Progenitor cell of endocrine pancreas (in vitro differentiated cells): ENCODE measurements around the gene GPS1. TPM values are rescaled to one million over a fixed set of nuclear protein-coding genes. Genes with fewer than 3 reads are reported as not detected.

Experiments used
- DNase-seq: peaks from one replicate; pipeline ENCODE4 v3.0.0; 2021; ENCODE audit warnings: low spot score; ENCODE audit not compliant: unreplicated experiment
- H3K27ac Mint-ChIP-seq: 2 replicates; pipeline ENCODE4 v1.8.0; 2021; ENCODE audit warnings: mild to moderate bottlenecking, moderate library complexity, mixed read lengths
- H3K27me3 Mint-ChIP-seq: 2 replicates; pipeline ENCODE4 v1.8.0; 2021; ENCODE audit warnings: mixed read lengths
- H3K36me3 Mint-ChIP-seq: 2 replicates; pipeline ENCODE4 v1.8.0; 2022; ENCODE audit warnings: mixed read lengths; ENCODE audit not compliant: insufficient read depth
- H3K4me1 Mint-ChIP-seq: 2 replicates; pipeline ENCODE4 v1.8.0; 2021; ENCODE audit warnings: low read depth, mixed read lengths
- H3K4me3 Mint-ChIP-seq: 2 replicates; pipeline ENCODE4 v1.8.0; 2021; ENCODE audit warnings: low read depth, mild to moderate bottlenecking, moderate library complexity, mixed read lengths
- H3K9me3 Mint-ChIP-seq: 2 replicates; pipeline ENCODE4 v1.8.0; 2021; ENCODE audit warnings: low read depth, mixed read lengths
- total RNA-seq: library from RNA; stranded (reverse); gene quantifications from 2 replicates; pipeline ENCODE4 v1.2.1, GENCODE V29; 2021
- TF ChIP-seq, protein P1 (sequence below): fragments of 200-600 bp; sonication (generic); IDR thresholded peaks from one replicate; pipeline ENCODE4 v1.5.0; 2021; ENCODE audit warnings: antibody characterized with exemption, mild to moderate bottlenecking; ENCODE audit not compliant: unreplicated experiment

GPS1 gene
- total RNA-seq, 1 donor from 2014 or later: 137 TPM

DNA sequence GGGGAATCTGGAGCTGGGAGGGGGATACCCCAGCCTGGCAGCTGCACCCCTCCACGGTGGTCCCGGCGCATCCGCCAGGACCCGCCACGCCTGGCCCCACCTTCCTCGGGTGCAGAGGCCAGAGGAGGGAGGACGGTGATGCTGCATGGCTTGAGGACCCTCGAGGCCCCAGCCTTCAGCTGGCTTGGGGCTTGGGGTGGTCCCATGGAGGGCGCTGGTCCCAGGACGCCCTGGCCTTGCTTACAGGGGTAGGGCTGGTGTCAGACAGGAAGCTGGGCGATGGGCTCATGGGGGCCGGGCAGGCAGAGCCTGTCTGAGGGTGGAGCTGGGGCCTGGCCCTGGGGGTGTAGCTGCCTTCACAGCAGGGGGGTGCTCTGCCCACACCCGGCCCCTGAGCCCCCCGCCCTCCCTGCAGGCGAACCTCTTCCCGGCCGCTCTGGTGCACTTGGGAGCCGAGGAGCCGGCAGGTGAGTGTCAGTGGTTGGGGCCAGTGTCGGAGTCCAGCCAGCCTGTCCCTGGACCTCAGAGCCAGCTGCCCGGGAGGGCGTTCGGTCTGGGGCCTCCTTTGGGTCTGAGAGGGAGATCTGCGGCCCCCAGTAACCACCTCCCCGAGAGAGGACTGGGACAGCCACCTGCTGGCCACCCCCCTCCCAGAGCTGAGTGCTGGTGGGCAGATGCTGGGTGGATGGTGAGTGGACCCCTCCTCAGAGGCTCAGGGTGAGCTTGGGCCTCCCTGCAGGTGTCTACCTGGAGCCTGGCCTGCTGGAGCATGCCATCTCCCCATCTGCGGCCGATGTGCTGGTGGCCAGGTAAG lies 35.4 kb upstream of the GPS1 start:
- no peak for DNase-seq
- no peak overlapping the region for H3K4me3 Mint-ChIP-seq
- no peaks in the 10 kb centered on the region for H3K27me3 Mint-ChIP-seq
- H3K9me3 Mint-ChIP-seq: no peaks in the 10 kb centered on the region
- TF ChIP-seq, protein P1, sequence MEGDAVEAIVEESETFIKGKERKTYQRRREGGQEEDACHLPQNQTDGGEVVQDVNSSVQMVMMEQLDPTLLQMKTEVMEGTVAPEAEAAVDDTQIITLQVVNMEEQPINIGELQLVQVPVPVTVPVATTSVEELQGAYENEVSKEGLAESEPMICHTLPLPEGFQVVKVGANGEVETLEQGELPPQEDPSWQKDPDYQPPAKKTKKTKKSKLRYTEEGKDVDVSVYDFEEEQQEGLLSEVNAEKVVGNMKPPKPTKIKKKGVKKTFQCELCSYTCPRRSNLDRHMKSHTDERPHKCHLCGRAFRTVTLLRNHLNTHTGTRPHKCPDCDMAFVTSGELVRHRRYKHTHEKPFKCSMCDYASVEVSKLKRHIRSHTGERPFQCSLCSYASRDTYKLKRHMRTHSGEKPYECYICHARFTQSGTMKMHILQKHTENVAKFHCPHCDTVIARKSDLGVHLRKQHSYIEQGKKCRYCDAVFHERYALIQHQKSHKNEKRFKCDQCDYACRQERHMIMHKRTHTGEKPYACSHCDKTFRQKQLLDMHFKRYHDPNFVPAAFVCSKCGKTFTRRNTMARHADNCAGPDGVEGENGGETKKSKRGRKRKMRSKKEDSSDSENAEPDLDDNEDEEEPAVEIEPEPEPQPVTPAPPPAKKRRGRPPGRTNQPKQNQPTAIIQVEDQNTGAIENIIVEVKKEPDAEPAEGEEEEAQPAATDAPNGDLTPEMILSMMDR: no peak
- no peak overlapping the region for H3K27ac Mint-ChIP-seq
- peaks cover 2% of the 10 kb centered on the region for H3K36me3 Mint-ChIP-seq
- H3K4me1 Mint-ChIP-seq: no peaks in the 10 kb centered on the region

DNA sequence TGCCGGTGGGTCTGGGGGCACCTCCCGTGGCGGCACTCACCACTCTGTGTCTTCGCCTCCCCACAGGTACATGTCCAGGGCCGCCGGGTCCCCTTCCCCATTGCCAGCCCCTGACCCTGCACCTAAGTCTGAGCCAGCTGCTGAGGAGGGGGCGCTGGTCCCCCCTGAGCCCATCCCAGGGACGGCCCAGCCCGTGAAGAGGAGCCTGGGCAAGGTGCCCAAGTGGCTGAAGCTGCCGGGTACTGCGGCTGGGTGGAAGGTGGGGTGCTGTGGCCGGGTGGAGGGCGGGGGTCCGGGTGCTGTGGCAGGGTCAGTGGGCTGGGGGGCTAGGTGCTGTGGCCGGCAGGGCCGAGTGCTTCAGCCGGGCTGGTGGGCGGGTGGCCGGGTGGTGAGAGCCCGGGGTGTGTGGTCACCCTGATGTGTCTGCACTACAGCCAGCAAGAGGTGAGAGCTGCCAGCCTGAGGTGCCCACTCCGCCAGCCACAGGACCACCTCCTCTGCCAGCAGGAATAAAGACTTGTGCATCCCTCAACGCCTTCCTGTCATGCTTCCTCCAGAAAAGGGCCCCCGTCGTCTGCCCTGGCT lies 34.7 kb upstream of the GPS1 start:
- TF ChIP-seq, protein P1: no peak
- H3K9me3 Mint-ChIP-seq: no peaks in the 10 kb centered on the region

DNA sequence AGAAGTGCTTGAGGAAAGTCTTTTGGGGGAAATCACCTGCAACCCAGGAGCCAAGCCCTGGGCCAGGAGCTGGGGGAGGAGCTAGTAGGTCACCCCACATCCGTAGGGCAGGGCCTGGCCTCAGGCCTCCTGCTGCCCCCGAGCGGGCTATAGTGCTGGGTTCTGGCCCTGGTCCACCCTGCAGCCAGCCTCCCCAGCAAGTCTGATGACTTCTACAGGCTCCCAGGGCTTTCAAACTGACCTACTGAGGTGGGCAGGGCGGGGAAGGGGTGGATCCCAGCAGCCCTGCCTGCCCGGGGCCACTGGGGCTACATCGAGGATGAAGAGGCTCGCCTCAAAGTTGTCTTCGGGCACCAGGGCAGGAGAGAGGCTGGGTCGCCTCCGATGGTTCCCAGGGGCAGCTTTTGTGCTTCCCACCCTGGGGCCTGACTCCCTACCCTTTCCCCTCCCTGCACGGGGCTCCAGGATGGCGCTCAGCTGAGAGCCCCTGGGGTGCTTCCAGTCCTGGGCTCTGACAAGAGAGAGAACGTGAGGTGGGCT lies 34.0 kb upstream of the GPS1 start:
- H3K36me3 Mint-ChIP-seq: peaks cover 2% of the 10 kb centered on the region
- TF ChIP-seq, protein P1: no peak
- no peak overlapping the region for H3K27ac Mint-ChIP-seq
- no peaks in the 10 kb centered on the region for H3K27me3 Mint-ChIP-seq
- peaks cover 5% of the 10 kb centered on the region for H3K4me1 Mint-ChIP-seq
- no peak overlapping the region for H3K4me3 Mint-ChIP-seq
- DNase-seq: no peak
- no peaks in the 10 kb centered on the region for H3K9me3 Mint-ChIP-seq

More for the DNA sequence above, 34.7 kb upstream of the GPS1 start:
- H3K27me3 Mint-ChIP-seq: no peaks in the 10 kb centered on the region
- no peak overlapping the region for H3K4me3 Mint-ChIP-seq
- H3K27ac Mint-ChIP-seq: no peak overlapping the region
- H3K4me1 Mint-ChIP-seq: peaks cover 5% of the 10 kb centered on the region
- H3K36me3 Mint-ChIP-seq: peaks cover 2% of the 10 kb centered on the region
- DNase-seq: no peak

DNA sequence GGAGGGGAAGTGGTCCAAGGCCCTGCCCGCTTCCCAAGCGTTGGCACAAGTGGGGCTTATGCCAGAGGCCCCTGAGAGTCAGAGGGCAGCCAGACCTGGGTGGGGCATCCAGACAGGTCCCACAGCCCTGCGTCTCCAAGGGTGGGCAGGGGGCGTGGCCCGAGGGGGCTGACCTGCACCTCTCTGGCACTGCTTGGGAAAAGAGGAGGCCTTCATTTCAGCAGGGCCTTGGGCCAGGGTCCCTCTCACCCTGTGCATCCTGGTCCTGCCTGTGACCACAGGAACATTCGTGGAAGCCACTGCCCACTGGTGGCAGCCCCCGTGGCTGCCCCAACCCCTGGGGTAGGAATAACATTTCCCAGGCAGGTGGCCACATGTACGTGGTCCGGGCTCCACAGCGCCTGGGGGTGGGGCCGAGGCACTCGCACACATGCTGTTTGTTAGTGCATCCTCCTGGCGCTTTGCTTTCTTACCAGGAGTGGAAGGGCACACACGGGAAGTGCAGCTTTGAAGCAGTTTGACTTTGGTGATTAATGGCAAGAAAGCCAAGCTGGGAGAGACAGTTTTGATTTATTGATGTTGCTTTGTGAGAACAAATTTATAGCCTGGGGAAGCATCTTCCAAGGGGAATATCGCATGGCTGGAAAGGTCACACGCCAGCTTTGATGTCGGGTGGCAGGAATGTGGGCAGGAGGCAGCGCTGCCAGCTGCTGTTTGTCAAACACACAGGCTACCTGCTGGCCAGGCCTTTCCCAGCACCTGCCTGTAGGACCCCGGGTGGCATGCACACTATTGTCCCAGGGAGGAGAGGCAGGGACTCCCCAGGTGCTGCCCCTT lies 33.3 kb upstream of the GPS1 start:
- Mint-ChIP-seq H3K4me3 (no peak overlapping the region), H3K27ac (peak overlapping the region; percentile 71)

More for the DNA sequence above, 33.3 kb upstream of the GPS1 start:
- no peaks in the 10 kb centered on the region for H3K9me3 Mint-ChIP-seq
- H3K4me1 Mint-ChIP-seq: peaks cover 5% of the 10 kb centered on the region
- no peak for DNase-seq
- TF ChIP-seq, protein P1: no peak
- H3K27me3 Mint-ChIP-seq: no peaks in the 10 kb centered on the region
- peaks cover 2% of the 10 kb centered on the region for H3K36me3 Mint-ChIP-seq
